Colon (tissue), 2 donors: ENCODE measurements around the gene TMEM69.
"Not testable (repeated sequence)": the region's sequence is repeated elsewhere in the genome, so short reads cannot be mapped to it uniquely, and the experiment has no call there.

Source experiments
- FAIRE-seq: peaks from 2 replicates; lab custom pipeline; 2012; peaks lifted over from hg19 to GRCh38; lab: Jason Lieb, UNC
- donor health status: control.
- donor health status: control.

TMEM69 gene

DNA sequence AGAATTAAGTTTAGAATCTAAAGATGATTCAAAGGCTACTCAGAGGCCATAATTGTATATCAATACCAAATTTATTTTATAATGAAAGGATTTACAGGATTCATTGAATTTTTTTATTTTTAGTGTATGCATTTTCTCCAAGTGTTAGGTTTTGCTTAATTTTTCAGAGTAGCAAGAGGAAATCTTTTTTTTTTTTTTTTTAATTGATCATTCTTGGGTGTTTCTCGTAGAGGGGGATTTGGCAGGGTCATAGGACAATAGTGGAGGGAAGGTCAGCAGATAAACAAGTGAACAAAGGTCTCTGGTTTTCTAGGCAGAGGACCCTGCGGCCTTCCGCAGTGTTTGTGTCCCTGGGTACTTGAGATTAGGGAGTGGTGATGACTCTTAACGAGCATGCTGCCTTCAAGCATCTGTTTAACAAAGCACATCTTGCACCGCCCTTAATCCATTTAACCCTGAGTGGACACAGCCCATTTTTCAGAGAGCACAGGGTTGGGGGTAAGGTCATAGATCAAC, 51.7 kb downstream of the TMEM69 start:
- FAIRE-seq = not testable (repeated sequence)
